A549 (cell line): ENCODE data around the gene TSHZ2.

ENCODE experiments used
- CTCF ChIP-seq: fragments of >200 bp; sonication (Bioruptor Twin); formaldehyde crosslinking; IDR thresholded peaks from 3 replicates; pipeline ENCODE4 v1.5.1; 2016
- NFE2L2 ChIP-seq: fragments of 150-350 bp; conservative IDR thresholded peaks from 2 replicates; pipeline ENCODE4 v1.6.1; 2014; ENCODE audit warnings: low read length
- POLR2A ChIP-seq: IDR thresholded peaks from 2 replicates; pipeline ENCODE4 v1.6.1; 2012; ENCODE audit warnings: mild to moderate bottlenecking, low read length
- RAD21 ChIP-seq, 2 experiments: fragments of >200 bp in 1 of 2; sonication (Bioruptor Twin) in 1 of 2; formaldehyde crosslinking in 1 of 2; IDR thresholded peaks in 1 of 2; conservative IDR thresholded peaks in 1 of 2; 2 replicates in 1 of 2; 3 replicates in 1 of 2; pipeline ENCODE4 v1.6.1; 2012 to 2018; ENCODE audit warnings: inconsistent platforms in 1 of 2

DNA sequence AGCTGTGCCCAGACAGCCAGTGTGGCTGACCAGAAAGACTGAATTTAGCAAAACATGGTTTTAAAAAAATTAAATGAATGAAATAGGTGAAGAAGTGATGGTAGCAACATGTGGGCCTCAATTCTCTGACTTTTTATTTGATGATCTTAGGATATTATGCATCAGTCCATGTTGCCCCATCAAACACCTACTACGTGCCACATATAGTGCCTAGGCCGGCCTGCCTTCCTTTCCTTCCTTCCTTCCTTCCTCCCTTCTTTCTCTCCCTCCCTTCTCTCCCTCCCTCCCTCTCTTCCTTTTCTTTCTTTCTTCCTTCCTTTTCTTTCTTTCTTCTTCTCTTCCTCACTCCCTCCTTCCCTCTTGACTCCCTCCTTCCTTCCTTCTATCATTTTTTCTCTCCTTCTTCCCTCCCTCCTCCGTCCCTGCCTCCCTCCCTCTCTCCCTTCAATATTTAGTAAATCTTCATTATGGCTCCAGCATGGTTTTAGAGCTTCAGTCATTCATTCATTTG is 209.8 kb downstream of the TSHZ2 start:
- no peak for TF ChIP-seq POLR2A
- TF ChIP-seq CTCF: no peak
- TF ChIP-seq NFE2L2: no peak
- no peak for TF ChIP-seq RAD21 (conservative IDR thresholded peaks at IDR 0.05 in 1 of 2, IDR thresholded peaks at IDR 0.05 in 1 of 2)
